ENCODE results near the gene USP25.

The USP25 gene

DNA sequence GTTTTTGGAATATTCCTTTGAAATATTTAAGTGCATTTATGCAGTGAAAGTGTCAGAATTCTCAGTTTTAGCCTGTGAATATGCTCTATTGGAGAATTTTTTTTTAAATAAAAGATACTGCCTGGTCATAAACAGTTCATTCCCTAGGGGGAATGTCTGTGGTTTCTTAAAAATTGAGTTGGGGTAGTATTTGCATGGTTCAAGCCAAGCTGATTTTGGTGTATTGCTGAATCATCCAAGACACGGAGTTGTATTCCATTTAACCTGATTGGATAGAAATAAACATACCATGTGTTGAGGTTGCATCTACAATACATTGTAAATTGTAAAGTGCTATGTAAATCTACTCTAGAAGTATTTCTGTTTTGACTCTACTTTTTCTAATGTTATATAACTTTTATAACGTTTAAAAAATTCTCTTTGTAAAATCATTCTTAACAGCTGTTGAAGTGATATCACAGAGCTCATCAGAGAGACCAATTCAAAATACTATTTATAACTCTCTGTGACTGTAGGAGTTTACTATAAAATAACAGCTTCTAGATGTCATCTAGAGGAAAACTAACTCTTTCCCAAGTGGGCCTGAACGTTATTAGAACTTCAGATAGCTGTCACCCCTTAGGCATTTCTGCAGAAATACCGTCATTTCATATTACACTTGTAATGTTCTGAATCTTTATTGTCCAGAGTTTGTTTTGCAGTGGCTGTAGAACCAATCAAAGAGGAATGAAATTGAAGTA is 199.1 kb downstream of the USP25 start:
- no peak for DNase-seq (ENCODE audit: extremely low spot score)
- POLR2A ChIA-PET: no interaction called here
- CTCF ChIA-PET: no interaction called here
- TF ChIP-seq ELF4 (IDR thresholded peaks at IDR 0.05) (no peak), NFRKB (IDR thresholded peaks at IDR 0.05) (no peak), BHLHE40 (IDR thresholded peaks at IDR 0.05; ENCODE audit: borderline replicate concordance) (no peak), HDGF (IDR thresholded peaks at IDR 0.05; ENCODE audit: borderline replicate concordance) (no peak), SP1 (IDR thresholded peaks at IDR 0.05) (no peak)

GRCh38 chr21:15929536-15929935 is 199.8 kb downstream of the USP25 start:
- DNase-seq (ENCODE audit: extremely low spot score): no peak
- ChIA-PET POLR2A (no interaction called here), CTCF (no interaction called here)
- TF ChIP-seq, protein P1, sequence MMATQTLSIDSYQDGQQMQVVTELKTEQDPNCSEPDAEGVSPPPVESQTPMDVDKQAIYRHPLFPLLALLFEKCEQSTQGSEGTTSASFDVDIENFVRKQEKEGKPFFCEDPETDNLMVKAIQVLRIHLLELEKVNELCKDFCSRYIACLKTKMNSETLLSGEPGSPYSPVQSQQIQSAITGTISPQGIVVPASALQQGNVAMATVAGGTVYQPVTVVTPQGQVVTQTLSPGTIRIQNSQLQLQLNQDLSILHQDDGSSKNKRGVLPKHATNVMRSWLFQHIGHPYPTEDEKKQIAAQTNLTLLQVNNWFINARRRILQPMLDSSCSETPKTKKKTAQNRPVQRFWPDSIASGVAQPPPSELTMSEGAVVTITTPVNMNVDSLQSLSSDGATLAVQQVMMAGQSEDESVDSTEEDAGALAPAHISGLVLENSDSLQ (IDR thresholded peaks at IDR 0.05): no peak
- no peak for TF ChIP-seq SUZ12 (IDR thresholded peaks at IDR 0.05)
- TF ChIP-seq CTBP1 (IDR thresholded peaks at IDR 0.05; ENCODE audit: borderline replicate concordance): no peak
- no peak for TF ChIP-seq NFRKB (IDR thresholded peaks at IDR 0.05)
- no peak for TF ChIP-seq FOXA1 (IDR thresholded peaks at IDR 0.05)
- TF ChIP-seq SP1 (IDR thresholded peaks at IDR 0.05): no peak
- no peak for TF ChIP-seq L3MBTL2 (conservative IDR thresholded peaks at IDR 0.05)
- no peak for TF ChIP-seq BHLHE40 (IDR thresholded peaks at IDR 0.05; ENCODE audit: borderline replicate concordance)
- TF ChIP-seq HDGF (IDR thresholded peaks at IDR 0.05; ENCODE audit: borderline replicate concordance): no peak
- no peak for TF ChIP-seq ARNT (IDR thresholded peaks at IDR 0.05)
- no peak for TF ChIP-seq LEF1 (IDR thresholded peaks at IDR 0.05; ENCODE audit: borderline replicate concordance)
- TF ChIP-seq TARDBP (IDR thresholded peaks at IDR 0.05): no peak
- TF ChIP-seq ZNF384 (IDR thresholded peaks at IDR 0.05): no peak
- no peak for TF ChIP-seq FOXK2 (IDR thresholded peaks at IDR 0.05)
- no peak for TF ChIP-seq FOXM1 (IDR thresholded peaks at IDR 0.05; ENCODE audit: borderline replicate concordance)
- TF ChIP-seq ELF4 (IDR thresholded peaks at IDR 0.05): no peak

Data from HEK293T (cell line).